ENCODE measurements around the gene ZNF835.

ZNF835 gene

GRCh38 chr19:56667311-56667870 is 4.2 kb downstream of the ZNF835 start:
- DNase-seq (ENCODE audit: extremely low spot score, insufficient read length, low read depth) (no peak), FAIRE-seq (no peak)

DNA sequence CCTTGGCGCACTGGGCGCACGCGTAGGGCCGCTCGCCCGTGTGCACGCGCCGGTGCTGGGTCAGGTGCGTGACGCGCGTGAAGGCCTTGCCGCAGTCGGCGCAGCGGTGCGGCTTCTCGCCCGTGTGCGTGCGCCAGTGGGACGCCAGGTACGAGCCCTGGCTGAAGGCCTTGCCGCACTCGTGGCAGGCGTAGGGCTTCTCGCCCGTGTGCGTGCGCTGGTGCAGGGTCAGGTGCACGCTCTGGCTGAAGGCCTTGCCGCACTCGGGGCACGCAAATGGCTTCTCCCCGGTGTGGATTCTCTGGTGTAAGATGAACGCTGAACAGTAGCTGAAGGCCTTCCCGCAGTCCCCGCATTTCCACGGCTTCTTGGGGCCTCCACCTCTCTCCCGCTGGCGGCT is 7.0 kb downstream of the ZNF835 start:
- DNase-seq (ENCODE audit: extremely low spot score, insufficient read length, low read depth) (no peak), FAIRE-seq (no peak)

DNA sequence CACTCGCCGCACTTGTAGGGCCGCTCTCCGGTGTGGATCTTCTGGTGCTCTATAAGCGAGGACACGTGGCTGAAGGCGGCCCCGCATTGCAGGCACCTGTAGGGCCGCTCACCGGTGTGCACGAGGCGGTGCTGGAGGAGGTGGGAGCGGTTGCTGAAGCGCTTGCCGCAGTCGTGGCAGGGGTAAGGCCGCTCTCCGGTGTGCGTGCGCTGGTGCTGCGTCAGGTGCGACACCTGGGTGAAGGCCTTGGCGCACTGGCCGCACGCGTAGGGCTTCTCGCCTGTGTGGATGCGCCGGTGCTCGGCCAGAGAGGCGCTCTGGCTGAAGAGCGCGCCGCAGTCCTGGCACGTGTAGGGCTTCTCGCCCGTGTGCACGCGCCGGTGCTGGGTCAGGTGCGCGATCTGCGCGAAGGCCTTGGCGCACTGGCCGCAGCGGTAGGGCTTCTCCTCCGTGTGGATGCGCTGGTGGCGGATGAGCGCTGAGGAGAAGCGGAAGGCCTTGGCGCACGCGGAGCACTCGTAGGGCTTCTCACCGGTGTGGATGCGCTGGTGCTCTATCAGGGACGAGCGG is 7.5 kb downstream of the ZNF835 start:
- DNase-seq (ENCODE audit: extremely low spot score, insufficient read length, low read depth), result no peak

DNA sequence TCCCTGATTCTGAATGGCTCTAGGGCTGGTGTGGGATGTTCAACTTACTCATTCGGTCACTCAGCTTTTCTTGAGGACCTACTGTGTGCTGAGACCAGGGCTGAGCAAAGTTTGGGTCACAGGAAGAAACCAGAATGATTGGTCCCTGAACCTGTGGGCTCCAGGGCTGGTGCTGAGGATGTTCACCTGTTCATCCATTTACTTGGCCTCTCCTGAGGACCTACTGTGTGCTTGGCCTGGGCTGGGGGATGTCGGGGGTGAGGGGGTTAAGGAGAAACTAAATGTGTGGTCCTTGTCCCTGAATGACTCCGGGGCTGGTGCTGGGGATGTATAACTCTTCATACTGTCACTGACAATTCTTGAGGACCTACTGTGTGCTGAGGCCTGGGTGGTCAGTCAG is 10.3 kb downstream of the ZNF835 start:
- DNase-seq (ENCODE audit: extremely low spot score, insufficient read length, low read depth) (no peak), FAIRE-seq (no peak)

More for the DNA sequence above, 7.5 kb downstream of the ZNF835 start:
- FAIRE-seq, result no peak

- no peak for DNase-seq (ENCODE audit: extremely low spot score, insufficient read length, low read depth)
- no peak for FAIRE-seq
Observed at GRCh38 chr19:56660381-56661107, 11.0 kb downstream of the ZNF835 start.

DNA sequence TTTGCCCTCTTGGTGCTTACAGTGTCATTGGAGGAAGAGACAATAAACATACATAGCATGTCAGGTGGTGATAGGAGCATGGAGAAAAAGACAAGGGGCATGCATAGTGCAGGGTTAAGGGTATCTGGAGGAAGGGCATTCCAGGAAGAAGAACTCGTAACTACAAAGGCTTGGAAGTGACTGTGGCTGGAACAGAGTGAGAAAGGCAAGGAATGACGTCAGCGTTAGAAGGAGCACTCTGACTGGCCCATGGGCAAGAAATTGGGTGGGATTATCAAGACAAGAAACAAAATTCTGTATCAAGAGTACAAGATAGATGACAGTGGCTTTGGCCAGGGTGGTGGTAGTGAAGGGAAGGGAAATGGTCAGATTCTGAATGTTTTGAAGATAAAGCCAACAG is 17.4 kb downstream of the ZNF835 start:
- FAIRE-seq (no peak), DNase-seq (ENCODE audit: extremely low spot score, insufficient read length, low read depth) (no peak)

GRCh38 chr19:56643460-56643955 is 28.0 kb downstream of the ZNF835 start:
- DNase-seq (ENCODE audit: extremely low spot score, insufficient read length, low read depth), result no peak
- no peak for FAIRE-seq

DNA sequence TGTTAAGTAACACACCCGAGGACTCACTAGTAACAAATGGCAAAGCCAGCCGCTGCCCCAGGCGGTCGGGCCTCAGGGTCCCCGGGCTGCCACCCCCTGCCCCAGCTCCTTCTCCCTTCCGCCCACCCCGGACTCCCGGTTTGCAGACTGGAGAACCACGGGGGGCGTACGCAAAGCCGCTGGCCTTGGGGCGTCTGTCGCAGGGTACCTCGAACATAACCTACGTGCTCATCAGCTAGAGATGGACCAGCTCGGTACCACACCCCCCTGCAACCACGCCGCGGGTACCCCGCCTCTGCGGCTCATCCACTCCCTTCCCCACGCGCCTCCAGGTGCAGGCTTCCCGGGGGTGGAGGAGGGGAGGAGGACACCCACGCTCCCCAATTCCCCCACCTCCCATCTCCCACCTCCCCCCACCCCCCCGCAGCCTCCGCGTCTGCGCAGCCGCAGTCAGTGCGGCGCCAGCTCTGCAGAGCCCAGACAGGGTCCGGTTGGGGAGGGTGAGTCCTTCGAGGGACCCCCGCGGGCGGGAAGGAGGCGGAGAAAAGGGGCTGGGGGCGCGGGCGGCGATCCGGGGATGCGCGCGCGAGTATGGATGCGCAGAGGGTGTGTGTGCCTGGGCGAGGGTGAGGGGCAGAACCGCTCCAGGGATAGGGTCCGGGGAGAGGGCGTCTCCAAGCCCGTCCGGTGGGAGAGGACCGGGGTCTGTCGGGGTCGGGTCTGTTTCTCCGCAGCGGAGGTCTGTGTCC is 28.7 kb downstream of the ZNF835 start, which contains the start of gene SMIM17:
TSS of gene SMIM17 (plus strand) at position 449 of the 749 bp plus-strand sequence. CDS start 2,509 bp downstream, outside the sequence.
- DNase-seq (ENCODE audit: extremely low spot score, insufficient read length, low read depth) (no peak), FAIRE-seq (no peak)

DNA sequence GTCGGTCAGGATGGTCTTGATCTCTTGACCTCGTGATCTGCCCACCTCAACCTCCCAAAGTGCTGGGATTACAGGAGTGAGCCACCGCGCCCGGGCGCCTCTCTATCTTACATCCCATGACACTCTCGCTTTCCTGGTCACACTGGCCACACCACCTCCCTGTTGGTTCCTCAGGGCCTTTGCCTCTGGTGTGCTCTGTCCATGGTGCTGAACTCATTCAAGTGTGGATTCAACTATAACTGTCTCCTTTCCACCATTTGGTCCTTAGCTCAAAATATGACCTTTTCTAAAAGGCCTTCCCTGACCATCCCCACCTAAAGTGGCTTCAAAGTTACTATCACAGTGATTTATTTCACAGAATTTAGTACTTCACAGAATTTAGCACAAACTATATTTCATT is 32.3 kb downstream of the ZNF835 start:
- no peak for DNase-seq (ENCODE audit: extremely low spot score, insufficient read length, low read depth)

DNA sequence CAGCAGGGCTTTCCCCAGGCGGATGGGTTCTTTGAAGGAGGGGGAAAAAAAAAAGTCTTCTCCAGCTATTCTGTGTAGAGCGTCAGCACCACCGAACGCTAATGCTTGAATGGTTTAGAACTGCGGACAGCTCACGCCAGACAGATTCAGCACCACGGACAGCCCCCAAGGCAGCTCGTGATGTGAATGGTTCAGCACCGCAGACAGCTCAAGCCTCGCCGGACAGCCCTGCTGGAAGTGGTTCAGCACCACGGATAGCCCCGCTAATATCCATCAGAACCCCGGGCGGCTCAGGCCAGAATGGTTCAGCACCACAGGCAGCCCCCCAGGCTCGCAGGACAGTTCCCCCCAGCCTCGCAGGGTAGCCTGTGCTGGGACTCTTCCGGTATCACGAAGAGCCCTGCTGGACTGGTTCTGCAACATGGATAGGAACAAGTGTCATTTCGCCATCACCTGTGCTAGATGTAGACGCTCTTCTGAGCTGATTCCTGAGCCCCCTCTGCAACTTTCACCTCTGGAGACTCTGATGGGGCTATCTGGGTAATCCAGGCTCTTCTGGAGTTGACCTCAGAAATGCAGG is 33.5 kb downstream of the ZNF835 start:
- no peak for FAIRE-seq
- no peak for DNase-seq (ENCODE audit: extremely low spot score, insufficient read length, low read depth)

More for the DNA sequence above, 32.3 kb downstream of the ZNF835 start:
- FAIRE-seq, result no peak

DNA sequence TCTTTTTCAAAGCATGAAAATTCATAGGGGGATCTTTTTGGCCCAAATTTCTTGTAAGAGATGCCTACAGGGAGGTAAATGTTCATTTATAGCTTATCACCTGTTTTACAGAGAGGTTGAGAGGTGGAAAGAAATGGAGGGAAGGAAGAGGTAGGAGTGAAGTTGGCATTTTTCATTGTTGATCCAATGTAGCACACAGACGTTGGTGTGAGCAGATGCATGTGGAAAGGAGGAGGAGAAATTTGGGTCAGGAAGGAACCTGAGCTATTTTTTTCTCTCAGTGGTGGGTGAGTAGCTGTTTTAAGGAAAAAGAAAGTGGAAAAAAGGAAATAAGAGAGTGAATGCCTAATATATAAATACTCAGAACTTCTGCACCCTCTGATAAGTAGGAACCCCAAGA is 38.5 kb downstream of the ZNF835 start:
- DNase-seq (ENCODE audit: extremely low spot score, insufficient read length, low read depth), result no peak
- no peak for FAIRE-seq

- DNase-seq (ENCODE audit: extremely low spot score, insufficient read length, low read depth) (no peak), FAIRE-seq (no peak)
Observed at GRCh38 chr19:56625708-56626107, 45.8 kb downstream of the ZNF835 start.

- no peak for FAIRE-seq
- DNase-seq (ENCODE audit: extremely low spot score, insufficient read length, low read depth), result no peak
Observed at GRCh38 chr19:56623006-56623405, 48.6 kb downstream of the ZNF835 start.

DNA sequence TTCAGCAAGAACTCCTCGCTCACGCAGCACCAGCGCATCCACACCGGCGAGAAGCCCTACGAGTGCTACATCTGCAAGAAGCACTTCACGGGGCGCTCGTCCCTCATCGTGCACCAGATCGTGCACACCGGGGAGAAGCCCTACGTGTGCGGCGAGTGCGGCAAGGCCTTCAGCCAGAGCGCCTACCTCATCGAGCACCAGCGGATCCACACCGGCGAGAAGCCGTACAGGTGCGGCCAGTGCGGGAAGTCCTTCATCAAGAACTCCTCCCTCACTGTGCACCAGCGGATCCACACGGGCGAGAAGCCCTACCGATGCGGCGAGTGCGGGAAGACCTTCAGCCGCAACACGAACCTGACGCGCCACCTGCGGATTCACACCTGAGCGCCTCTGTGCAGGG is 49.2 kb downstream of the ZNF835 start:
- no peak for DNase-seq (ENCODE audit: extremely low spot score, insufficient read length, low read depth)
- FAIRE-seq, result no peak

- no peak for FAIRE-seq
- DNase-seq (ENCODE audit: extremely low spot score, insufficient read length, low read depth), result no peak
Observed at GRCh38 chr19:56619121-56619520, 52.4 kb downstream of the ZNF835 start.

GRCh38 chr19:56617531-56617930 is 54.0 kb downstream of the ZNF835 start:
- no peak for FAIRE-seq
- no peak for DNase-seq (ENCODE audit: extremely low spot score, insufficient read length, low read depth)

GRCh38 chr19:56613639-56614038 is 57.9 kb downstream of the ZNF835 start:
- DNase-seq (ENCODE audit: extremely low spot score, insufficient read length, low read depth) (no peak), FAIRE-seq (no peak)

DNA sequence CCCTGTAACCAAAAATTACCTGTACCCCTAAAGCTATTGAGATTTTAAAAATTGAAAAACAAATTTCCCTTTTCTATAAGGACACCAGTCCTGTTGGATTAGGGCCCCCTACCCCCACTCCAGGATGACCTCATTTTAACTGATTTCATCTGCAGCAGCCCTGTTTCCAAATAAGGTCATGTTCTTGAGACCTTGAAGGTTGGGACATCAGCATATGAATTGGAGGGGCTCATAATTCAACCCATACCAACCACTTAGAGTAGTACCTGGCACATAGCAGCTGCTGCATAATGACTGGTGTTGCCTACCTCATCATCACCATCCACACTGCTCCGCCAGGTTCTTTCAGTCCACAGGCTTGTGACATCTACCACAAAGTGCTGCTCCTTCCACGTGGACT is 58.8 kb downstream of the ZNF835 start:
- no peak for FAIRE-seq
- DNase-seq (ENCODE audit: extremely low spot score, insufficient read length, low read depth), result no peak

Measured in GM18507 (cell line).